Inflammatory macrophage treated with lipopolysaccharide for 1 hour (primary cell): ENCODE data around the gene RGMB.

ENCODE experiments used
- DNase-seq, 2 donors: peaks; one replicate each; pipeline ENCODE4 v3.0.0-alpha.2; 2020 to 2022

Gene RGMB

DNA sequence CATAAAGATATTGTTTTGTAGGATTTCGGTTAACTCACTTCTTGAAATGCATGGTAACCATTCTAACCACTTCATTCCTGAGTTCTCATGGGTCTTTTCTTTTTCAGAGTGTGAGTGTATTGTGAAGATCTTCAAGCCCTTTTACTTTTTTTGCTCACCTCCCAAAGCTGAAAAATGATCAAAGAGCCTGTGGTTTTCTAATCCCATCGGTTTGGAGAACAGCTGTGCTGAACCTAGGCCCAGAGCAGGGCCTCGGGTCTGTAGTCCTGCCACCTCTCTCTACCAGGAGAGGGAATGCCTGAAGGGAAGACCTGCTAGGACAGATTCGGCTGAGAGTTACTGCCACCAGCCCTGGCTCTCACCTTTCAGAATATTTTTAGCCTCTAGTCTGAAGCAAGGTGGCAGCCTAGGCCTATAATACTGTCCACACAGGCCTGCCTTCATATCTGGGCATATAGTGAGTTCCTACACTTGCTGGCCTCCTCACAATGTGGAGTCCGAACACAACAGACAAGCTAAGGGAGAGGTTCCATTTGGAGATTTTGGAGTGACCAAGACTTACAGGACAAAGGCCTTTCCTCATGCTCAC lies 13.8 kb downstream of the RGMB start:
- no peak for DNase-seq

DNA sequence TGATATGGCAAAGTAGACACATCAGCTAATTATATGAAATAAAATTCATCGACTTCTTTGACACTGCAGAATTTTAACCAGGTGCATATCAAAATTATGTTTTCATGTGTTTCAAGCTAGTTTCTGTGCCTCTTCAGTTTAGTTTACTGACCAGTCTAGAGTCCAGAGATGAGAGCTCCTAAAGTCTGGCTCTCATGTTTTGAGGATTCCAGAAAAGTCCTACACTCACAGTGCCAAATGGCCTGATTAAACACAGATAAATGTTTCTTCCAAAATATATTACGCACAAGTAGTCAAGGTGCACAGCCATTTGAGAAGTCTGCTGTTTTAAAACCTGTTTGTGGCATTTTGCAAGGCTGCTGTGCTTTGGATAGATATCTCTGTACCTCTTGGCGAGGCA lies 15.6 kb downstream of the RGMB start:
- DNase-seq = no peak

DNA sequence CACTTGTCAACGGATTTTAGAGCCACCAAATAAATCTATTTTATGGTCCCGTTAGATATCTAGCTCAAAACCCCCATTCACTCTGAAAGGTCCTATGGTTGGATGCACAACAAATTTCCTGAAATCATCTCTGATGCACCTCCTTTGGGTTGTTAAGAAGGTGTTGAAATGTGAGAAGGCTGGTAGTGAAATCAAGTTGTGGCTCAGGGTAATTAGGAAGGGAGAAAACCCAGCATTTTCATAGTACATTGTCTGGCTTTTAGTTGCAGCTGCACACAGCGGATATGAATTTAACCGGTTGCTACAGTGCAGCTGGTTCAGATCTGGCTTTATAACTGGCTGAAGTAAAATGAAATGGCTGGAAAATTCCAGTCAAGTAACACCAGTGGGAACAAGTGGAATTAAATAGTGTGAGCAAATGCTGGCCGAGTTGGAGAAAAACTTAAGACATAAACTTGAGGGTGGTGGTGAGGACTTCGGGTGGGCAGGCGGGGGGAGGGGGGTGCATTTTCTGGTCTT lies 17.6 kb downstream of the RGMB start:
- no peak for DNase-seq

DNA sequence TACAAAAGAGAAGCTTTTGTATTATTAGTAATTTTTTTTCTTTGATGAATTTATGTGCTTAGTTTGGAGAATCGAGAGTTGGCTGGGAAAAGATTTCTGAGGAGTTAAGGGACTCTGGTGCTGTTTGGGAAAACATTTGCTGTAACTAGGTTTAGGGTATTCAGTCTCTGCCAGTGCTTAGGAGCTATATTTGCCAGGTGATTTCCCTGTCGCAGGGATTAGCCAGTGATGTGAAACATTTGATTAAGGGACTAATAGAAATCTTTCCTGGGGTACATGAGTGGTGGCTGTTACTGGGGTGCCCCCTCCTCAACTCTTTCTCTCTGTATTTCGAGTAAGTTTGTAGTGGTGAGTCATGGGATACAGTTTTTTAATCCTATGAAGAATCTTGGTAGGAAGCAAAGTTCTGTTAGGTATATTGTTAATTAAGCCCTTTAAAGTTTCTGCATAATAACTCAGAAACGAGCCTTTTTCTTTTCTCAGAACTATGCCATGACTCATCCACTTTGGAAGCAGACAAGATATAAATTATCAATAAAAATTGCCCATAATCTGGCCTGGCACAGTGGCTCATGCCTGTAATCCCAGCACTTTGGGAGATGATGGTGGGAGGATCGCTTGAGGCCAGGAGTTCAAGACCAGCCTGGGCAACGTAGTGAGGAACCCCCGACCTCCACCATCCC lies 18.6 kb downstream of the RGMB start:
- no peak for DNase-seq

DNA sequence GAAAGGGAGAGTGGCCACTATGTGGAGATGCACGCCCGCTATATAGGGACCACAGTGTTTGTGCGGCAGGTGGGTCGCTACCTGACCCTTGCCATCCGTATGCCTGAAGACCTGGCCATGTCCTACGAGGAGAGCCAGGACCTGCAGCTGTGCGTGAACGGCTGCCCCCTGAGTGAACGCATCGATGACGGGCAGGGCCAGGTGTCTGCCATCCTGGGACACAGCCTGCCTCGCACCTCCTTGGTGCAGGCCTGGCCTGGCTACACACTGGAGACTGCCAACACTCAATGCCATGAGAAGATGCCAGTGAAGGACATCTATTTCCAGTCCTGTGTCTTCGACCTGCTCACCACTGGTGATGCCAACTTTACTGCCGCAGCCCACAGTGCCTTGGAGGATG lies 19.8 kb downstream of the RGMB start:
- DNase-seq = no peak

DNA sequence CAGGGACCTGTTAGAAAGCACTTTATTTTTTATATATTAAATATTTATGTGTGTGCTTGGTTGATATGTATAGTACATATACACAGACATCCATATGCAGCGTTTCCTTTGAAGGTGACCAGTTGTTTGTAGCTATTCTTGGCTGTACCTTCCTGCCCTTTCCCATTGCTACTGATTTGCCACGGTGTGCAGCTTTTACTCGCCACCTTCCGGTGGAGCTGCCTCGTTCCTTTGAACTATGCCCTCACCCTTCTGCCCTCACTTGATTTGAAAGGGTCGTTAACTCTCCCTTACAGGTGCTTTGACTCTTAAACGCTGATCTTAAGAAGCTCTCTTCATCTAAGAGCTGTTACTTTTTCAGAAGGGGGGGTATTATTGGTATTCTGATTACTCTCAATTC lies 20.5 kb downstream of the RGMB start:
- DNase-seq = no peak

DNA sequence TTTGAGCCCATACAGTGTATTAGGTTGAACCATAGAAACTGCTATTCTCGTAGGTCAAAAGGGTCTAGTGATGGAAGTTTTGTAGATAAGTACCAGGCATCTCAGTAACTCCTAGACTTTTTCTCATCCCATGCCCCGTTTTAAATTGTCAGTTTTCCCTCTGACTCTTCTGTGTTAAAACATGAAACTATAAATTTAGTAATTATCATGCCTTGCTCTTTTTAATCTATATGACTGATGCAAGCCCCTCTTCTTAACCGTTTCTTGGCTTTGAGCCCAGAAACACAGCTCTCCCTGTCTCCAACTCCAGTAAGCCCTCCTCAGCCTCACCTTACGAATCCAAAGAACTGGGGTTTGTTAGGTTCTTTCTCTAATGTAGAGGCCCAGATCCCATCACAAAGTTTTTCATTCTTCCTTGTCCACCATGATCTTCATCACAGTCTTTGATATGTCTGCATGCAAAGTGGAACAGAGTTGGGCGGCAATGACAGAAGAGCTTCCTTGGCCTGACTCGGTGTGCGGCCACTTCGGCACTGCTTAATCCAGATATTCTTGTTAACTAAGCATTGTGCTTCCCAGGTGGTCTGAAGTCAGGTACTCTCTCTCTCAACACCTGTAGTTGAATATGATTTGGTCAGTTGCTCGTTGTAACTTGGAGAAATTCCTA lies 21.1 kb downstream of the RGMB start:
- no peak for DNase-seq

DNA sequence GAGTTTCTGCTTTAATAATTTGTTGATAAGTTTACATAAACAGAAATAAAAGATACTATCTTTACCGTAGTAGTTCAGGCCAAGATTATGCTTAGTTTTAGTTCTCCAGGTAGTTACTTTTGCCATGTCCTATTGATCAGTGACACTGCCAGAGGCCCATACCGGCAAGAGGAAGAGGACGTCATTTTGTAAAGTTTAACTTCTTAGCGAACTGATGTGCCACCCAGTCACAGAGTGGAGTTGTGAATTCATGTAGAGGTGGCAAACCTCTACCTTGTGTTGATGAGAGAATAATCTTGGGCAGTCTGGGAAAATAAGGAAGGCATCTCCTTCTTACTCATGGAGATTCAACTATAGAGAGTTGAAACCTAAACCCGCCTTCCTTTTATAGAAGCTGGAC lies 21.8 kb downstream of the RGMB start:
- DNase-seq = no peak

DNA sequence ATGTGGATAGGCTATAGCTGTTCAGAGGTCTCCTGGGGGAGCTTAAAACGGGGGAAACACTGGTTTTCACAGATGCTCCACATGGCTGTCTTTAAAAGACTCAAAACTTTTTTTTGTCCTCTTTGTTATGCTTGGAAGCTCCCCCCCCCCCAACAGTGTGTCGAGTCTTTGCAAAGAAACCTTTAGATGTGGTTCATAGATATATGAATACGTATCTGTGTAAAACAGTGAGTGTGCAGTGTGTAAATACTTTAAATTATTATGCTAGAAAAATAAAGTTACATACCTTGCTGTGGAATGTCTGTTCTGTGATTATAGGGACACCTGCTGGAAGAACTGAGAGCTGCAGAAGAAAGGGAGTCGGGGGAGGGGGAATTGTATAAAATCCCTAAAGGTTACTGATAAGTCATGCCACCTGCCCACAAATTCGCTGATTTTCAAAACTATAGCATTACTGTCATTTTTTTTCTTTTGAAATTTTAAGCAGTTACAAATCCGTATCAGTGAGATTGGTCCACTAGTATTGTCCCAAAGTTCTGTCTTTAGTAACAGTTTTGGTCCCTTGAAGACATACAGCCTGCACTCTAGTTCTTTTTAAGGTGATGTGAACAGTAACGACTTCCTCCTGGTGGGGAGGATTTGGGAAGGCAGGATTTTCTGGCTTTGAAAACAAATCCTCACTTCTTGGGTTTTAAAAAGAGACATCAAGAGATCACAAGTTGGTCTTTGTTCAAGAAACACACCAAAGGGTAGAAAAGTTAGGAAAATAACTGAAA lies 22.9 kb downstream of the RGMB start:
- peak in 1 of 2 donors; percentile 56 for DNase-seq

DNA sequence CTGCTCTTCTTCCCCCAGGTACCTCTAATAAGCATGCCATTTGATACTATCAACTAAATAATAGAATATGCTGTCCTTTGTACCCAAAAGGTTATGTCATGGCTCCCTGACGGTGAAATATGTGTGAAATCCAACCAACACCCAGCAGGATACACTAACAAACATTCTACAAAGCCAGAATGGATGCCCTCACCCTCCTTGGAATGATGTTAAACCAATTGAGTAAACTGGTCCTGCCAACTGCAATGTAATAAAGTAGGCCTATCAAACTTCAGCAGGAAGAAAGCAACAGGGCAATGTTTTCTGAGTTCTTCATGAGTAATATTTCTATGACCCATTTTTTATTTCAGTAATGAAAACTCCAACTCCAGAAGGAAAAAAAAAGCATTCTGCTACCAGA lies 24.9 kb downstream of the RGMB start:
- DNase-seq = no peak

DNA sequence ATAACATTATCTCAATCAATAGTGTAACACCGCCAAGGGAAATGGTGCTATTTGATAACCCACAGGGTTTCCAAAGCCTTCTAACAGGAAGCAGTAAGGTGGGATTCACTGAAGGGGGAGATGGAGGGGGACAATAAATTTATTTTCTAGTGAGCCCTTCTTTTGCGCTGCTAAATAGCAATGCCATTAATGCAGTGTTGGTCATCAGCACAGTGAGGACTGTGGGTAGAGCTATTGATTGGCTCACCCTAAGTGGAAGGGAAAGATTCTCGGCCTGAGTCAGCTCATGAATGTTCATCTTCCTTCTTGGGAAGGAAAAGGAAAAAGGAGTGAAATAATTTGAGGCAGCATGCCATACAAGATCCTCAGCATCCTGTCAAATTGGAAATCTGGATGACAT lies 25.4 kb downstream of the RGMB start:
- no peak for DNase-seq

DNA sequence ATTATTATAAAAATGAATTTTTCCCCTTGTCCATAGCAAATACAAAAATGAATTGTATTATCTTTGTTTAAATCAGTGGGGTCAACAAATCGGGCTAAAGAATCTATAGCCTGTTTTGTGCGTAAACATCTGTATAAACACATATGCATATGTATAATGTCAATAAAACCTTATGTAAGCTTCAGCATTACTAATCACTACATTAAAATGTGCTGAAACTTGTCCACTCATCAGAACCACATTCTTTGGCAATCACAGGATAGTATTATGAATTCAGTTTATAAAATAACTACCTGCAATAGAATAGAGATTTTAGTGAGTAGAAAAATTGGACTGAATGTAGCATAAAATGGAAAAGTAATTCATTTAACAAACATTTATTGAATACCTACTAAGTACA lies 30.6 kb downstream of the RGMB start:
- no peak for DNase-seq

DNA sequence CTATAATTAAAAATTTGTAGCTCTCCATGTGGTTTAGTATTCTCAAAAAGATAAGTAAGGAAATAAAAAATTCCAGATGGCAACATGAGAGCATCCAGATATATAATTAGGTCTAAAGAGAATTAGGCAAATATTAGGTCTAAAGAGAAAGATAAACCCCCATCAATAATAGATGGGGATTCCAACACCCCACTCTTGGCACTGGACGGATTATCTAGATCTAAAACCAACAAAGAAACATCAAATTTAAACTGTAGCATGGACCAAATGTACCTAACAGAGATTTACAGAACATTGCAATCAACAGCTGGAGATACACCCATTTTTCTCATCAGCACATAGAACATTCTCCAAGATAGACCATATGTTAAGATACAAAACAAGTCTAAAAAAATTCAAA lies 31.6 kb downstream of the RGMB start:
- no peak for DNase-seq

DNA sequence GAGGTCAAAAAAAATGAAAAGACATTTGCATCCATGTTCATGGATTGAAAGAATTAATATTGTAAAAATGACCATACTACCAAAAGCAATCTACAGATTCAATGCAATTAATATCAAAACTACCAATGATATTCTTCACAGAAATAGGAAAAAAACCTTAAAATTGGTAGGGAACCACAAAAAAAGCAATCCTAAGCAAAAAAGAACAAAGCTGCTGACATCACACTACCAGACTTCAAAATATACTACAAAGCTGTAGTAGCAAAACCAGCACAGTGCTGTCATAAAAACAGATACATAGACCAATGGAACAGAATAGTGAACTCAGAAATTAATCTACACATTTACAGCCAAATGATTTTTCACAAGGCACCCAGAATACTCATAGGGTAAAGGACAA lies 34.3 kb downstream of the RGMB start:
- no peak for DNase-seq

DNA sequence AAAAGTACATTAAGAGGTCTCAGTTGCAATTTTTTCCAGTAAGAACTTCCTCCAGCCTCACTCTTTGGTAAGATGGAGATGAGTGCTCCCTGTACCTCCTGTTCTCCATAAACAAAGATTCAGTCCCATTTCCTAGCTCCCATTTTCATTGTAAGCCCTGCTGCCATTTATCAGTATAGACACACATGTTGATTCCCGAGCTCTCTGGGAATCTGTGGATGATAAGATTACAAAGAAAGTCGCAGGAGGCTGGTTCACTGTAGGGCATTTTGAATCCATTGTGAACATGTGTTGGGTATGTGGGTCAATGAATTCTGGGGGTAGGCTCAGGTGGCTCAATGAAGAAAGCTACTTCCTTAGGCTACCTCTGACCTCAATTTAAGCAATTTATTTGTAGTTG lies 36.7 kb downstream of the RGMB start:
- DNase-seq = no peak

DNA sequence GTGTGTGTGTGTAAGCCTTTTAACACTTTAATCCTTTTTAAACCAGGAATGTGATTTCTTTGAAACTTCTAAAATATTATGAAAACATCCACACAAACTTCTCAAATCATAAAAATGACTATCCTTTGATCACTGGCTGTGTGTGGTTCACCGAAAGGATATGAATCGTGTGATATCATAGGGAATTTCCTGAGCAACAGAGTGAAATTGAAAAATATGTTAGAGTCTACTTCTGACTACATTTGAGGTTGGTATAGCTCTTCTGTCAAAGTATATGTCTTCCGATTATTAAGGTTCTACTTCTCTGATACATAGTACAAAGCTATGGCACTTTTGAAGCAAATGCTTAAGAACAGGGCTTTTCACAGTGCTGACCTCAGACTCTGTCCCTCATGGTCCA lies 40.3 kb downstream of the RGMB start:
- no peak for DNase-seq

DNA sequence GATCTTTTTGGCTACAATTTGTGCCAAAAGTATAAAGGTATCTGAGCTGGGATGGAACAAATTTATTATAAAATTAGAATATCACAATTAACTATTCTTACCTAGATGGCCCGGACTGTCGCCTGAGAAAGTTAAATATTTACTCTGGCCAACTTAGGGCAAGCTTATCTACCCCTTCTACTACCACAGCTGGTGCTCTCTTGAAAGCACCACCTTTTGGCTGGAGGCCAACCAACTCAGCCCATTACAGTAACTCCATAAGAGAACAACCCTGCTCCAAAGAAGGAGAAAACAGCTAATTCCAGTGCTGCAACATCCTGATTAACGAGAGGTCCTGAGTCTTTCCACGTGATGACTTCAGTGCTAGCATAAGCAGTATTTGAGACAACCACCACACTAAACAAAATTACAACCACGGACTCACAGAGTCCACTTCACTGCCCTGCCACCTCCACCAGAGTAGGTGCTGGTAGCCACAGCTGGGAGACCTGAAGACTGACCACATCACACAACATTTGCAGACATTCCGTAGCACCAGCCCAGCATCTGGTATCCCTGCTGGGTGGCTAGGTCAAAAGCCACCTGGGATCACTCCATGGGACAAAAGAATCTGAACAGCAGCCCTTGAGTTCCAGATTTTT lies 43.2 kb downstream of the RGMB start:
- no peak for DNase-seq

DNA sequence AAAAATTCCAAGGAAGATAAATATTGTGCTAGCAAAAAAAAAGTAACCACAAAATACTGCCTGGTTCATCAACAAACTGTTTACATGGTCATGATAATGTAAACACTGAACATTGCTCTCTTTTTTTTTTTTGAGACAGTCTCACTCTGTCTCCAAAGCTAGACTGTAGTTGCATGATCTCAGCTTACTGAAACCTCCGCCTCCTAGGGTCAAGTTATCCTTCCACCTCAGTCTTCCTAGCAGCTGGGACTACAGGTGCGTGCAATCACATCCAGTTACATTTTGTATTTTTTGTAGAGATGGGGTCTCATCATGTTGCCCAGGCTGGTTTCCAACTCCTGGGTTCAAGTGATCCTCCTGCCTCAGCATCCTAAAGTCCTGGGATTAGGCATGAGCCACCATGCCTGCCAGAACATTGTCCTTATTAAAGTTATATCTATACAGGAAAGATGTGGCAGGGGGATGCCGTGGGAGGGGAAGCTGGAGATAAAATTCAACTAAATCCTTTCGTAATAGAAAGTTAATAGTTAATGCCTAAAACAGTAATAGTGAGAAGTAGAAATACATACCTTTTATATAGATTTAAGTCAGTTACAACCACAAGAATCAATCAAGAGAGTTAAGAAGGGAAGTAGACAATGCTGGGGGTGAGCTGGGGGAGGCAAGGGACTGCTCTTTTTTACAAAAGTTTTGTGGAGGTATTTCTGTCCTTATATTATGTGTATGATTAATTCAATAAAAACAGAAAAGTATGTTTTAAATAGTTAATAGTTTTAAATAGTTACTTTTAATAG lies 52.3 kb downstream of the RGMB start:
- no peak for DNase-seq

DNA sequence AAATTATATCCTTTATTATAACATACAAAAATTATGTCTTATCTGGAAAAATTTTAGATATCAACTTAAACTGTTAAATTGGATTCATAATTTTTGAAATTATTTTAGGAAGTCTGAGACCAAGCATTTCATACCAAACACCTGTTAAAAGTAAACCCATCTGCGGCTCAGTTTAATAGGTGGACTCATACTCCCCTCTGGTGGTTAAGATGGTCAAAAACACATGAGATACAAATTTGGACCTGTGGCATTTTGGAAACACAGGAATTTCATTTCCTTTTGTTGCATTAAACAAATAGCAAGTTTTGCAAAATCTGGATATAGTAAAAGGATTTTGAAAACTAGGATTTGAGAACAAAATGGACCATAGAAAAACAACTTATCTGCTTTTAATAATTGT lies 53.7 kb downstream of the RGMB start:
- peak in 1 of 2 donors; percentile 14 for DNase-seq

DNA sequence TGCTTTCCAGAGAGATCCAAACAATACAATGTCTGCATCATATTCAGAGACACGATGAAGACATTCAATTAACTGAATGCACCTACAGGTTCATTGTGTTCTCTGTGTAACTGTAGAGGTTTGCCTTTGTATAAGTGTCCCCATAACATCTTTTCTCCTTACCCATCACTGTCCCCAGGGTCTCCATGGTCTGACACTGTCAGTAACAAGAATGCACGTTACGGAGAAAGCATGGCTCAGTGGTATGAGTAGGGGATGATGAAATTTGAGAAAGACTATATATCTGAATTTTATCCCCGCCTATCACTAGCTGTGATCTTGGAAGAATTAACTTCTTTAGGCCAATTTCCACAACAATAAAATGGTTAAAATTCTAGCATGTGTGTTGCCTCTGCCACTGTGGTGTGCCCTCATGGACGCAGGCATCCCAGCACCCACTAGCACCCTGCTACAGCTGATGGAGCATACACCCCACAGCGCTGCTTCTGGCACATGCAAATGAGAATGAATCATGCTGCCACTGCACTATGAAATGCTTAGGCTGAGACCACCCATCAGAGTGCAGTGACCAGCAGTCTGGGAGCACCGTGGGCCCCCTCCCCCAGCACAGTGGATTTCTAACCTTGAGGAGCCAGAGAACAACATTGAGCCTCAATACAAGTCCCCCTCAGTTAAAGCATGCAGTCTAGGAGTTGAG lies 54.3 kb downstream of the RGMB start:
- no peak for DNase-seq

DNA sequence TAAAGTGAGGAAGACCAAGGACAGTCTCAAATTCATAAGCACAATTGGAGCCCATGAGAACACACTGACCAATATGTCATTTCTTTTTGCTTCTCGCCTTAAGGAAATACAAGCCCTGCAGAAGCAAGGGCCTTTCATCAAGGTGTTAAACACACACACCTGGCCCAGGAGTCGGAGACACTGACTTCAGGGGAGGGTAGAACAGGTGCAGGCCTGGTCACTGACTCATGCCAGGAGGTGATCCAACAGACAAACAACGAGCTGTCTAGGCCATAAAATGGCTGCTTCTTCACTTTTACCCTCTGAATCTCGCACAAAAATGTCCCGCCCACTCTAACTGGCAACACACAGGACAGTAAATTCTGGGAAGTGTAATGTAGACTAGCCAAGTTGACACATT lies 62.7 kb downstream of the RGMB start:
- DNase-seq = no peak
